Activated CD4-positive, CD25-positive, alpha-beta regulatory T cell treated with anti-CD3 and anti-CD28 coated beads, Interleukin-2, amount 50 U/mL, for 16 hours (primary cell): ENCODE results near the gene DACH2.
"Not testable (repeated sequence)": the region's sequence is repeated elsewhere in the genome, so short reads cannot be mapped to it uniquely, and the experiment has no call there.

Source experiments
- DNase-seq: peaks from one replicate; pipeline ENCODE4 v3.0.0-alpha.2; 2020; ENCODE audit warnings: low read depth, low spot score

The DACH2 gene

DNA sequence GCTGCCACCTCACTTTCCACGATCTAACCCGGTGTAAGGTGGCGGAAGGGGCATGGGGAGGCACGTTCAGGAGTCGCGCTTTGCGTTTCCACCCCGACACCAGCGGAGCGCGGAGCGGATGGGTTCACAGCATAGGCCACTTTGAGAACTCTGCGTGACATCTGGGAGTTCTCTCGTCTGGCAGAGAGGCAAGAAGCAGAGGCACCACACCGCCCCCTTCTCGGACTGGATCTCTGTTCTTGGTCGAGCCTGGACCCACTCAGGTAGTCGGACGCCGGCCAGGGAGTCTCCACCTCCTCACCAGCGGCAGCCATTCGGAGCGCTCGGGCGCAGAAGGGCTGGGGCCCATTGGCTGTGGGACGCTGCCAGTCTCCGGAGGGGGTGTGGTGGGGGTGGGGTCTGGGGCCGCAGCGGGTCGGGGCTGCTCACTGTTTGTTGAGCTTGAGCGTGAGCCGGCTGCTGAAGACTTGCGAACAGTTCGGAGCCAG is at the start of gene DACH2:
TSS of gene DACH2 (plus strand) at position 428 of the 488 bp plus-strand sequence.
- no peak for DNase-seq

DNA sequence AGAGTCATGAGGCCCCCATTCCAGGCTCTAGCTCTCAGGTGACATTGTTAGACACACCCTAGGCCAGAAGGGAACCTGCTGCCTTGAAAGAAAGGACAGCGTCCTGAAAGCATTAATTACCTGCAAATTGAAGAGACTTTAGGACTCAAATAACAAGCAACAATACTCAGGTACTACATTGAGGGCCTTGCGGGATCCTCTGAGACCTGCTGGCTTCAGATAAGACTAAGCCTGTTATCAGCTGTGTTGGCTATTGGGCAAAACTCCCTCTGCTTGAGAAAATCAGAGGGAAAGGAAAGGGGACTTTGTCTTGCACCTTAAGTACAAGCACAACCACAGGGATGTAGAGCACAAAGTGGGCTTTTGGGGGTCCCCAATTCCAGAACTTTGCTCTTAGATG is 45.9 kb upstream of the DACH2 start:
- DNase-seq, result no peak

DNA sequence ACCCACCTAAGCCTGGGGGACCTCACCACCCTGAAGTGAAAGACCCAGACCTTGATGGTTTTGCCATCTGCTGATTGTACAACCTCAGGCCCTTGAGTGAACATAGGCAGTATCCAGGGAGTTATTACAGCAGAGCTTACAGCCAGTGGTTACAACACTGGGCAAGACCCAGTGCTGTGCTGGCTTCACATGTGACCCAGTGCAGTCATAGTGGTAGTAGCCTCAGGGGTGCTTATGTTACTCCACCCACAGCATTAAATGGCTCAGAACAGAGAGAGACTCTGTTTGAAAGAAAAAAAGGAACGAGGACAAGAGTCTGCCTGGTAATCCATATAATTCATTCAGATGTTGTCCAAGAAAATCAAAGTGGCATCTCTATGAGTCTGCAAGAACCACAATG is 45.2 kb upstream of the DACH2 start:
- no peak for DNase-seq

DNA sequence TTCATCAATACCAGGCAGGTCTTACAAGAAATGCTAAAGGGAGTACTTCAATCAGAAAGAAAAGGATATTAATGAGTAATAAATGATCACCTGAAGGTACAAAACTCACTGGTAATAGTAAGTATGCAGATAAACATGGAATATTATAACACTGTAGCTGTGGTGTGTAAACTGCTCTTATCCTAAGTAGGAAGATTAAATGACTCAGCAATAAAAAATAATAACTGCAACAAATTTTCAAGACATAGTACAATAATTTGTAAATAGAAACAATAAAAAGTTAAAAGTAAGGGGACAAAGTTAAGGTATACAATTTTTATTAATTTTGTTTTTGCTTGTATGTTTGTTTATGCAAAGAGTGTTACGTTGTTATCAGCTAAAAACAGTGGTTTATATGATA is 43.7 kb upstream of the DACH2 start:
- no peak for DNase-seq

DNA sequence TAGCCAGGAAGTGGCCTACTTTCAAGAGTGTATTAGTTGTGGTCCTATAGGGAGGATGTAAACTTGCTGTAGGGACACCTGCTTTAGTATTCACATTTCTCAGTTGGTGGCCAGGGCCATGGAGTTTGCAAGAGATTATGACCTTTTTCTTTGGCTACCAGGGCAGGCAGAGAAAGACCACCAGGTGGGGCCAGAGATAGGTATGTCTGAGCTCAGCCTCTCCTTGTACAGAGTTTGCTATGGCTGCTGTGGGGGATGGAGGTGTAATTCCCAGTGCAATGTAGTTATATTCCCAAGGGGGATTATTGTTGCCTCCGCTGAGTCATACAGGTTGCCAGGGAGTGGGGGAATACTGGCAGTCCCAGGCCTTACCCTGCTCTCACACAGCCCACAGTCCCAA is 26.3 kb upstream of the DACH2 start:
- DNase-seq, result no peak

DNA sequence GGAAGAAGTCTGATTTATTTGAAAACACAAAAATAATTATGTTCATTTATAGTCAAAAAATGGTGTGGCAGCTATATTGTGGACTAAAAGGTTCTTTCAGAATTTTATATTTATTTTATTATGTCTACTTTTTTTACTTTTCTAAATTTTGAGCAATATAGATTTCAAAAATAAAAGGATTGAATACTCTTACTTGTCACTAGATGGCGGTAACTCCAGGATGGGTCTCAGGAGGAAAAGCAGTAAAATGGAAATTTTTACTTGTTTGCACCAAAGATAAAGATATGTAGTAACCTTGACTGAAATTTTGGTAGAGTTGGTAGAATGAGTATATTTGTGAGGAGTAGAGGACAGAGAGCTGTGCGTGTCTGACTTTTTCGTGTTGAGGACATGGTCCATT is 14.5 kb upstream of the DACH2 start:
- DNase-seq, result no peak

DNA sequence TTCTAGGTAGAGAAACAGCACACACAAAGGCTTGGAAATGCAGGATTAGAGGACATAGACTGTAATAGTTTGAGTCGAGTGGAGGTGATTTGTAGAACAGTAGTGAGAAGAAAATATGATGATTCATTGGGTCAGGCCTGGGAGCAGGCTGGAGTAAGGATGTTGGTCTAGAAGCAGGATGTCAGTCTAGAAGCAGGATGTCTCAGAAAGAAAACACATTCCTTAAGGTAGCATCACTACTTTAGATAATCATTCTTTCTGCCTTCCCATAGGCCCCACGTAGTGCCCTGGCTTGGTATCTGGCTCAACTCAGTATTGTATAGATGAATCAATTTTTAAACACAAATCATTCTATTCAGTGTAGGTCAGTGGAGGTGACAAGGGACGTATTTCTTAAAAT is 11.2 kb upstream of the DACH2 start:
- DNase-seq, result no peak

DNA sequence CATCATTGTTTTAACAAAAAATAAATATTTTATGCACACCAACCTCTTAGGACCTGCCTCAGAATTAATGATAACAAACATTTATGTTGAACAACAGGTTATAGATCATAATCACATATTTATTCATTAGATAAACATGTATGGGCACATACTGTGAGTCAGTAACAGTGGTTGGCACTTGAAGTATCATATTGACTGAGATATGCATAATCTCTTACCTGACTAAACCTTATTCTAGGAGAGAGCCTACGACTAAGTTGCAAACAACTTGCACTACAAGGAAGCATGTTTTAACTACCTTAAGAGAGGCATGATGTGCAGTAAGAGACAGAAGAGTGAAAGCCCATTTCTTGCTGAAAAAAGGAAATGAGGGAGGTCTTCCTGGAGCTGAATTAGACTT is 6.5 kb upstream of the DACH2 start:
- DNase-seq, result no peak

DNA sequence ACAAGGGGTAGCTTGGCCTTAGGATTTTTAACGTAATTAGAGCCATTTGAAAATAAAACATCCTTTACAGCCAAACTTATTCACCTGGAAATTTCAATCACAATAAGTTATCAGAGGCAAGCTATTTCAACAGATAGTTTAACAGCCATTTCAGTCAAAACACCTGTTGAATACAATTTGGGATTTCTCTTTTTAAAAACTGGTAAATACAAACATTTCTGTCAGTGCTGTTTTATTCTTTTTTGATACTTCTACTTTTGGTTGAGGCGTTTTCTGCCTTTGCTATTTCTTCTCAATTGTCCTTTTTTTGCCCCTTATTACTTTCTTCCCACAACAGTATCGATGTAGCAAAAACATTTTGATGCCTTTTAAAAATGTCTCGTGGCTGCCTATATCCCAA is 2.1 kb upstream of the DACH2 start:
- DNase-seq, result no peak

DNA sequence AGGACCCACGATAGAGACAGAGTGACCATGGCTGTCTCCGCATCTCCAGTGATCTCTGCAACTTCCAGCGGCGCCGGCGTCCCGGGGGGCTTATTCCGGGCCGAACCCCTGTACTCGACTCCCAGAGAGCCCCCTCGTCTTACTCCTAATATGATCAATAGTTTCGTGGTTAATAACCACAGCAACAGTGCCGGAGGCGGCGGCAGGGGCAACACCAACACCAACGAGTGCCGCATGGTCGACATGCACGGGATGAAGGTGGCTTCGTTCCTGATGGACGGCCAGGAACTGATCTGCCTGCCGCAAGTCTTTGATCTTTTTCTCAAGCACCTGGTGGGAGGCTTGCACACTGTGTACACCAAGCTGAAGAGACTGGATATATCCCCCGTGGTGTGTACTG is 343 bp downstream of the DACH2 start:
- no peak for DNase-seq

DNA sequence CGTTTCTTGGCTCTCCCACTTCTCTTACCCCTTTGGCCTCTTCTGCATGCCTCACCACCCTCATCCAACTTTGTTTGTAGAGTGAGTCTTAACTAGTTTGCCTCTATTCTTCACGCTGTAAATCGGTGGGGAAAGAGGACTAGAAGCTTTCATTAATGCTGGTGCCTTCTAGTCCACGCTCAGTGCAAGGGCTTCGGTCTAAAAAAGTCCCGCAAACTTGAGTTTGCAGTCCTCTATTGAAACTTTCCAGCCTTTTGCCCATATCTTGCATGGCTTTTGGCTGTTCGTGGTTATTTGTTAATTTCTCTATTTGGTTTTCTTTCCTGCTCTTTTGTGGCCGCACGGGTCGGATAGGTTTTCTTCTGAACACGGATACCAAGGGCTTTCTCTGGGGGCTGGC is 868 bp downstream of the DACH2 start:
- no peak for DNase-seq

DNA sequence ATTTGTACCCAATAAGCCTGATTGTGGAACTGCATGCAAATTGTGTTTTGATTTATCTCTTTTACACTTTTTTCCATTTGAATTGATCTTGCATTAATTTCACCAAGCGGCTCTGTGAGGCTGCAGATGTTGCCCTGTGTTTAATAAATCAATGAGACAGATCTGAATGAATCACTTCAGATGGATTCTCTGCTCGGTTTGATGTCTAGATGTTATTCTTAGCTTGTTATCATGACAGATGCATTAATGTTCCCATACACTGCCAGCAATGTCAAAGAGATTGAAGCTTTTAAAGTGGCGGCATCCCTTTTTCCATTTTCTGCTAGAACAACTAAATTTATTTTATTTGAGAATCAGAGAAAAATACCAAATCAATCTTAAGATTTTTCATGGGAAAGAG is 6.3 kb downstream of the DACH2 start:
- DNase-seq, result no peak

DNA sequence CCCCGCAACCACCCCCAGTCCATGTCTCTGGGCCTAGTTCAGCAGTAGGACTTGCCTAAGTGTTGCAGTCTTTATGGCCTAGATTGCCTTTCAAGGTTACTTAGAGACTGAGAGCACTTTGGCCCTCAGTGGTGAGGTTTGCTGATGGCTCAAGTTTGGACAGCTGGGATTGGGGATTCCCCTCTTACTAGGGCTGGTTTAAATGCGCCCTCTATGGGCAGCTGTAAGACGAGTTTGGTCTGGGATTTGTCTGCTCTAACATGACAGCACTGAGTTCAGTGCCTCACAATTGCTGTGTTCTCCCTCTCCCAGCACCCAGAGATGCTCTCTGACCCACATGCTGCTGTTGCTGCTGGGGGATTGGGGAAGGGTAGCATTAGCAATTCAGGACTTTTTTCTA is 23.1 kb downstream of the DACH2 start:
- no peak for DNase-seq

DNA sequence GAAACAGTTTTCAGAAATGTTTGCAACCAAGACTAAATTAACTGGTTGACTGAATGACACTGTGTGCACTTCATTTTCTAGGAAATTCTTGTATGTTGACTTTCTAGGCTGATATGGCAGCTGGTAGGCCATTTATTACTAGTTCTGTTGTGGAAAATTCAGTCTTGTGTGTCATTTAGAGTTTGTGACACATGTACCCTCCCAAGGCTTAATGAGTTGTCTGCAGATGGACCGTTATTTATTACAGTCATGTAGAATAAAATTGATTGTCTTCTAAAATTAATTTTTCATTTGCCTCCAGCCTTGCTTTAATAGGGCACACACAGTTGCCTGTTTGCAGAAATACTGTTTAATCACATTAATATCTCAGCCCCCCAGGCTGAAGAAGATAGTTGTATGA is 30.7 kb downstream of the DACH2 start:
- no peak for DNase-seq

DNA sequence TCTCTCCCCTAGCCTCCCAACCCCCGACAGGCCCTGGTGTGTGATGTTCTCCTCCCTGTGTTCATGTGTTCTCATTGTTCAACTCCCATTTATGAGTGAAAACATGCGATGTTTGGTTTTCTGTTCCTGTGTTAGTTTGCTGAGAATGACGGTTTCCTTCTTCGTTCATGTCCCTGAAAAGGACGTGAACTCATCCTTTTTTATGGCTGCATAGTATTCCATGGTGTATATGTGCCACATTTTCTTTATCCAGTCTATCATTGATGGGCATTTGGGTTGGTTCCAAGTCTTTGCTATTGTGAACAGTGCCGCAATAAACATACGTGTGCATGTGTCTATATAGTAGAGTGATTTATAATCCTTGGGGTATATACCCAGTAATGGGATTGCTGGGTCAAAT is 33.1 kb downstream of the DACH2 start:
- not testable (repeated sequence) for DNase-seq

DNA sequence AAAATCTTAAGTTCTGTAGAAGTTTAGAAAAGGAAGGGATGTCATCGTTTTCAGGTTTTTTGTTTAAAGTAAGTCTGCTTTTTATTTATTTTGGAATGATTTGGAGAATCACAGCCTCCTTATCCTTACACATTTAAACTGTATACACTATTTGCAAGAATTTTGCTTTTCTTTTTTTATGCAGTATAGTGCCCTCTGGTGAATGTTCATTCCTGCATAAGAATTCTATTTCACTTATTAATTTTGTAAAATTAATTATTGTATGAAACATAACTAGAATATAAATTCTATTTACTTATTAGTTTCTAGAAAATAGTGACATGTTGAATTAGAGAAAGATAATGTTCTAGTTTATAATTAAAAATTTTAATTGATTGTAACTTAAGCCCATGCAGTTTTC is 44.6 kb downstream of the DACH2 start:
- no peak for DNase-seq

DNA sequence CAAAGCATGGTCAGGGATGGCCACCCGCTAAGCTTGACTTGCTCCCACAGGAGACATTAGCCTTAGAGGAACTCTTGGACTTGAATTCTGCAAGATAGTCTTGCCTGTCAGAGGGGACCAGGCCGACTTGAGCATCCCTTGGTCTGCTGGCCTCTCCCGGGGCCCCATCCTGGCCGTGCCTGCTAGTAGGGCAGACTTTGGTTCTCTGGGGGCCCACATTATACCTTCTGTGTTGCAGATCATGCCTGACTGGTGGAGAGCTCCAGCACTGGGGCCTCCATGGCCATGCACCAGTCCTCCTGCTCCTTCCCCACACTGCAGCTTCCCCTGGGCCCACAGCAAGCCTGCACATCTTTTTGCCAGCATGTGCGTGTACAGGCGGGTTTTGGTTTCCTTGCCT is 46.5 kb downstream of the DACH2 start:
- no peak for DNase-seq

DNA sequence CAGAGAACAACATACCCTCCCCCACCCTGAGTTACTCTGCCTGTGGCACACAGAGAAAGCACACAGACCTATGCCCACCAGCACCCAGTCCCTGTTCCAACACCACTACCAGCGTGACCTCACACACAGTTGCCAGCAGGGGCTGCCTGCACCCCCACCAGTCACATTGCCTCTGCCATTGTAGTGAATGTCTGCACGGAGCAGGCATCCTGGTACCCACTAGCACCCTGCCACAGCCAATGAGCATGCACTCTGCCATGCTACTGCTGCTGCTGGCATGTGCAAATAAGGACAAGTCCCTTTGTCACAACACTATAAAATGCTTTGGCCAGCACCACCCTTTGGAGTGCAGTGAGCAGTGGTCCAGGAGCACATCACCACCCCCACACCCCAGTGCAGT is 47.1 kb downstream of the DACH2 start:
- no peak for DNase-seq

DNA sequence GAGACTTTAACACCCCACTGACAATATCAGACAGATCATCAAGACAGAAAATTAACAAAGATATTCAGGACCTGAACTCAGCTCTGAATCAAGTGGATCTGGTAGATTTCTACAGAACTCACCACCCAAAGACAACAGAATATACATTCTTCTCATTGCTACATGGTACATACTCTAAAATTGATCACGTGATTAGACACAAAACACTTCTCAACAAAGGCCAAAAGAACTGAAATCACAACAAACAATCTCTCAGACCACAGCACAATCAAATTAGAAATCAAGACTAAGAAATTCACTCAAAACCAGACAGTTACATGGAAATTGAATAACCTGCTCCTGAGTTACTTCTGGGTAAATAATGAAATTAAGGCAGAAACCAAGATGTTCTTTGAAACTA is 49.6 kb downstream of the DACH2 start:
- no peak for DNase-seq

DNA sequence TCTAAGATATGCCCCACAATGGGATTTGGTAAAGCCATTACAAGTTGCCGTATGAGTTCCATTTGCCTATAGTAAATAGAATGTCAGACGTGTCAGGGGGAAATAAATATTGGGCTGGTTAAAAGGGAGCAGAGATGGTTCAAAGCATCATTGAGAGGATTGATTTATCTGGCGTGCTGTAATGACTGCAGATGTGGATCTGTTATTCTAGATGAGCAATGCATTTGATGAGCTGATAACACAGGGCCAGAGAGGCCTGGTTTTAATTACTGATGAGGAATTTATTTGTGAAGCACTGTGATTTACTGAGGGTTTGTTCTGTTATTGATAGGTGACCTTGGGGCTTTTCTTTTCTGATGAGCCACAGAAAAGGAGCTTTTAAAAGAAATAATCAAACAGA is 62.5 kb downstream of the DACH2 start:
- no peak for DNase-seq

DNA sequence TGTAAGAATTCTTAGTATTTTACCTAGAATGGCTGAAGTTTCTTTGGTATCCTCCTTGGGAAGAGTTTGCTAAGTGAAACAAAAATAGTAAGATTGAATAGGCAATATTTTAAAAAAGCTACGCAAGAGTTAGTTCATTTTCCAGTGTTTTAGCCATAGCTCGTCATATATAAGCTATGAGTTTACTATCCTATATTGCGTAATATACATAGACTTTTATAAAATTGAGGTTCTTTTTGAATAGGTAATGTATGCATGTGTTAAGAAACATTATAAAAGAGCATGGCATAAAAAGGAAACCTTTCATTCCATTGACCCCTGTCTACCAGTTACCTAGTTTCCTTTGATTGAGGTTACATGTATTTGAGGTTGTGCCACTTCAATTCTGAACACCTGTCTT is 67.0 kb downstream of the DACH2 start:
- DNase-seq, result no peak

DNA sequence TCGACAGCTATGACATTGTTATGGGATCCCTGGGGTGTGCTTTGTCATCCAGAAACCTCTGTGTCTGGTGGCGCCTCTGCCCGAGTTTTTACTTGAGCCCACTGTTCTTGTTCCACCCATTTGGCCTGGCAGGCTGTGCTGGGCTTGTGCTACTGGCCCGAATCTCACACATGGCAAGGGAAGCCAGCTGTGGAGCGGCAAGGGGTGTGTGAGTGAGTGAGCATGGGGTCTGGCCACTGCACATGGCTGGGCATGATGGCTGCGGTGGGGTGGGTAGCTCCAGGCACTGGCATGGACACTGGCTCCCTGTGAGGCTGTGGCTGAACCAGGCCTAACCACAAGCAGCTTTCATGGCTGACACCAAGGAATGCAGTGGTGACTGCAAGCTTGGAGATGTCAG is 89.2 kb downstream of the DACH2 start:
- no peak for DNase-seq

DNA sequence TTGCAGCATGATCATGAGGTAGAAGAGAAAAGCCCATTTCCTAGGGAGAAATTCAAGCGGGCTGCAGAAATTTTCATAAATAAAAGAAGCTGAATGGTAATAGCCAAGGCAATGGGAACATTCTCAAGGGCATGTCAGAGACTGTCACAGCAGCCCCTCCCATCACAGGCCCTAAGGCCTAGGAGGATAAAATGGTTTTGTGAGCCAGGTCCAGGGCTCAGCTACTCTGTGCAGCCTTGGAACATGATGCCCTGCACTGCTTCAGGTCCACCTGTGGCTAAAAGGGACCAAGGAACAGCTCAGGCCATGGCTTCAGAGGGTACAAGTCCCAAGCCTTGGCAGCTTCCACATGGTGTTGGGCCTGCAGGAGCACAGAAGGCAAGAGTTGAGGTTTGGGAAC is 93.3 kb downstream of the DACH2 start:
- DNase-seq, result no peak

DNA sequence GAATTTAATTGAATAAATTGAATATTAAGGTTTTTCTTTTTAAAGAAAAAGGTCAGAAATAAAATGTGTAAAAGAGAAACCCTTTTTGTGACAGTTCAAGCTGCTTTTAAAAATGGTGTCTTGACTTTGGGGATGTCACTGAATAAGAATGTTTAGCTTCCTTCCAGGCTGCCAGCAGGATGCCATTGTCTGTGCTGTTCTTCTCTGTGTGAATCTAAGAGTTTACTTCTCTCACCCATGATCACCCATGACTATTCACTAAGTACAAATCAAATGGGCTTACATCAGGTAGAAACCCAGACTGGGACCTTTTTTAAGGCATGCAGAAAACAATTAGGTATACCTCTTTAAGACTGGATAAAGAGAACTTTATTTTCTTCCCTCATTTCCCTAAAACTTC is 115.3 kb downstream of the DACH2 start:
- no peak for DNase-seq

DNA sequence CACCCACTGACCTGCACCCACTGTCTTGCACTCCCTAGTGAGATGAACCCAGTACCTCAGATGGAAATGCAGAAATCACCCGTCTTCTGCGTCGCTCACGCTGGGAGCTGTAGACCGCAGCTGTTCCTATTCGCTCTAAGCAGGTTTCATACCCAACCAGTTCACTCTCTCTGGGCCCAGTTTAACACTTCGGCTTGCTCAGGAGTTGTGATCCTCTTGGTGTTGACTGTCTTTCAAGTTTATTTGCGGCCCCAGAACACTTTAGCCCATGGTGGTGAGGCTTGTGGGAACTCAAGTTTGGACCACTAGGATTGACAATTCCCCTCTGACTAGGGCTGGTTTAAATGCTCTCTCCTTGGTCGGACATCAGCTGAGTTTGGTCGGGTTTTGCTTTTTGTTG is 147.0 kb downstream of the DACH2 start:
- DNase-seq, result no peak
